Esophagus mucosa (tissue), 1 donor: ENCODE measurements around the gene PSG7. TPM values are rescaled to one million over a fixed set of nuclear protein-coding genes. Genes with fewer than 3 reads are reported as not detected.

Experiments used
- total RNA-seq: library from RNA; stranded (reverse); gene quantifications from one replicate; pipeline ENCODE4 v1.2.4, GENCODE V29; 2023
- donor health status: DM: yes; HTN: yes; CAD: no.

Gene PSG7
- total RNA-seq, 1 donor from 2014 or later, result not detected

Other genes starting within 250 kb of the PSG7 start
- gene PSG3, start 196.7 kb downstream of the PSG7 start, total RNA-seq, result not detected
- not detected for gene PSG8, start 171.5 kb downstream of the PSG7 start, total RNA-seq
- gene PSG1, start 57.5 kb downstream of the PSG7 start, total RNA-seq, result not detected
- not detected for gene PSG6, start 19.3 kb downstream of the PSG7 start, total RNA-seq
- gene PSG11, start 89.3 kb upstream of the PSG7 start, total RNA-seq, result not detected
- not detected for gene PSG2, start 145.5 kb upstream of the PSG7 start, total RNA-seq
- gene PSG5, start 249.3 kb upstream of the PSG7 start, total RNA-seq, result not detected